PC-3 (cell line): ENCODE results near the gene IQSEC1.
A peak's percentile ranks its signal among the peaks of the same experiment; 100 is the strongest.

Experiments used
- EZH2 ChIP-seq: fragments of 300-600 bp; sonication (generic); IDR thresholded peaks from one replicate; pipeline ENCODE4 v1.6.1; 2017; ENCODE audit warnings: antibody characterized with exemption, mild to moderate bottlenecking, low read length; ENCODE audit not compliant: unreplicated experiment
- TF ChIP-seq, protein P1 (sequence below): fragments of 300-600 bp; sonication (generic); conservative IDR thresholded peaks from 2 replicates; pipeline ENCODE4 v1.5.1; 2017; ENCODE audit warnings: antibody characterized with exemption, low read depth, mild to moderate bottlenecking, low read length

- TF ChIP-seq, protein P1, sequence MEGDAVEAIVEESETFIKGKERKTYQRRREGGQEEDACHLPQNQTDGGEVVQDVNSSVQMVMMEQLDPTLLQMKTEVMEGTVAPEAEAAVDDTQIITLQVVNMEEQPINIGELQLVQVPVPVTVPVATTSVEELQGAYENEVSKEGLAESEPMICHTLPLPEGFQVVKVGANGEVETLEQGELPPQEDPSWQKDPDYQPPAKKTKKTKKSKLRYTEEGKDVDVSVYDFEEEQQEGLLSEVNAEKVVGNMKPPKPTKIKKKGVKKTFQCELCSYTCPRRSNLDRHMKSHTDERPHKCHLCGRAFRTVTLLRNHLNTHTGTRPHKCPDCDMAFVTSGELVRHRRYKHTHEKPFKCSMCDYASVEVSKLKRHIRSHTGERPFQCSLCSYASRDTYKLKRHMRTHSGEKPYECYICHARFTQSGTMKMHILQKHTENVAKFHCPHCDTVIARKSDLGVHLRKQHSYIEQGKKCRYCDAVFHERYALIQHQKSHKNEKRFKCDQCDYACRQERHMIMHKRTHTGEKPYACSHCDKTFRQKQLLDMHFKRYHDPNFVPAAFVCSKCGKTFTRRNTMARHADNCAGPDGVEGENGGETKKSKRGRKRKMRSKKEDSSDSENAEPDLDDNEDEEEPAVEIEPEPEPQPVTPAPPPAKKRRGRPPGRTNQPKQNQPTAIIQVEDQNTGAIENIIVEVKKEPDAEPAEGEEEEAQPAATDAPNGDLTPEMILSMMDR: 0 out of 2 replicates have a peak, but pooled peaks have one; percentile 14
- TF ChIP-seq EZH2: no peak
These were observed 80.4 kb downstream of the IQSEC1 start for GRCh38 chr3:12992629-12993516.
